DMS153 treated with DMSO at 0.1 percent for 48 hours (cell line): ENCODE results near the gene SH3BGRL3.
"Not testable (repeated sequence)": the region's sequence is repeated elsewhere in the genome, so short reads cannot be mapped to it uniquely, and the experiment has no call there.

Experiments used
- DNase-seq: peaks from one replicate; lab custom pipeline; 2025; ENCODE audit not compliant: unreplicated experiment; lab: John Stamatoyannopoulos, UW

The SH3BGRL3 gene

GRCh38 chr1:26290122-26290881 is 10.4 kb downstream of the SH3BGRL3 start:
- no peak for DNase-seq

GRCh38 chr1:26290882-26291261 is 11.0 kb downstream of the SH3BGRL3 start:
- DNase-seq: no peak

GRCh38 chr1:26291433-26291832 is 11.5 kb downstream of the SH3BGRL3 start:
- DNase-seq: no peak

- no peak for DNase-seq
These were observed 12.1 kb downstream of the SH3BGRL3 start for GRCh38 chr1:26291939-26292338.

- not testable (repeated sequence) for DNase-seq
These were observed 12.8 kb downstream of the SH3BGRL3 start for GRCh38 chr1:26292735-26293134.

- no peak for DNase-seq
These were observed 14.1 kb downstream of the SH3BGRL3 start for GRCh38 chr1:26293911-26294463.

- no peak for DNase-seq
These were observed 15.6 kb downstream of the SH3BGRL3 start for GRCh38 chr1:26295194-26296138.

GRCh38 chr1:26296340-26297056 is 16.6 kb downstream of the SH3BGRL3 start:
- DNase-seq: no peak

GRCh38 chr1:26297057-26297790 is 17.3 kb downstream of the SH3BGRL3 start:
- DNase-seq: no peak

GRCh38 chr1:26297791-26298124 is 17.9 kb downstream of the SH3BGRL3 start:
- DNase-seq: no peak

- DNase-seq: no peak
These were observed 20.8 kb downstream of the SH3BGRL3 start for GRCh38 chr1:26300578-26301275.

GRCh38 chr1:26302733-26303405 is 23.0 kb downstream of the SH3BGRL3 start:
- DNase-seq: no peak

- DNase-seq: no peak
These were observed 25.9 kb downstream of the SH3BGRL3 start for GRCh38 chr1:26305667-26306289.

- peak; percentile 100 for DNase-seq
These were observed 26.7 kb downstream of the SH3BGRL3 start, which contains the start of gene UBXN11 for GRCh38 chr1:26306290-26307229. Gene UBXN11, minus strand, starts transcription at chr1:26306636. Its CDS starts 3,753 bp downstream, at chr1:26302883.

GRCh38 chr1:26307363-26307781 is 27.5 kb downstream of the SH3BGRL3 start:
- DNase-seq: peak; percentile 70

GRCh38 chr1:26307966-26308899 is 28.3 kb downstream of the SH3BGRL3 start:
- DNase-seq: not testable (repeated sequence)

- no peak for DNase-seq
These were observed 34.6 kb downstream of the SH3BGRL3 start for GRCh38 chr1:26314501-26314900.
